HG03575 (cell line): ENCODE data around the gene CPA5.
"Not testable (repeated sequence)": the region's sequence is repeated elsewhere in the genome, so short reads cannot be mapped to it uniquely, and the experiment has no call there.

Experiments used
- ATAC-seq: cut with Tn5 transposase; IDR thresholded peaks from one replicate; pipeline ENCODE4 v1.9.1; 2021; ENCODE audit not compliant: unreplicated experiment, insufficient number of reproducible peaks, low FRiP score; ENCODE audit errors: extremely low read depth

The CPA5 gene

GRCh38 chr7:130369831-130370550 lies 25.4 kb downstream of the CPA5 start:
- ATAC-seq: no peak

GRCh38 chr7:130371046-130371445 lies 26.4 kb downstream of the CPA5 start:
- no peak for ATAC-seq

GRCh38 chr7:130372402-130373165 lies 28.0 kb downstream of the CPA5 start:
- ATAC-seq: no peak

GRCh38 chr7:130374507-130374906 lies 29.9 kb downstream of the CPA5 start:
- no peak for ATAC-seq

- ATAC-seq: not testable (repeated sequence)
Measured at GRCh38 chr7:130376461-130376860, 31.8 kb downstream of the CPA5 start.

GRCh38 chr7:130377178-130377577 lies 32.6 kb downstream of the CPA5 start:
- ATAC-seq: no peak

- ATAC-seq: no peak
Measured at GRCh38 chr7:130379019-130379418, 34.4 kb downstream of the CPA5 start.

GRCh38 chr7:130379532-130379920 lies 34.9 kb downstream of the CPA5 start:
- no peak for ATAC-seq

GRCh38 chr7:130379921-130380860 lies 35.6 kb downstream of the CPA5 start, which contains the start of gene CPA1:
Gene CPA1 (plus strand): TSS chr7:130380494. CDS start chr7:130380521, 27 bp downstream.
- ATAC-seq: no peak

GRCh38 chr7:130380861-130381455 lies 36.3 kb downstream of the CPA5 start:
- ATAC-seq: no peak

GRCh38 chr7:130381468-130382312 lies 37.1 kb downstream of the CPA5 start:
- ATAC-seq: no peak

GRCh38 chr7:130383187-130383980 lies 38.8 kb downstream of the CPA5 start:
- ATAC-seq: no peak

GRCh38 chr7:130384371-130384801 lies 39.8 kb downstream of the CPA5 start:
- ATAC-seq: no peak

- ATAC-seq: no peak
Measured at GRCh38 chr7:130384841-130385599, 40.4 kb downstream of the CPA5 start.

GRCh38 chr7:130385600-130386066 lies 41.0 kb downstream of the CPA5 start:
- ATAC-seq: no peak

- no peak for ATAC-seq
Measured at GRCh38 chr7:130386876-130387275, 42.3 kb downstream of the CPA5 start.

- ATAC-seq: no peak
Measured at GRCh38 chr7:130387306-130387627, 42.7 kb downstream of the CPA5 start.
